Measurements from ENCODE around the gene SCAF8. TPM values are rescaled to one million over a fixed set of nuclear protein-coding genes. Genes with fewer than 3 reads are reported as not detected.

The SCAF8 gene
- total and polyA plus RNA-seq, 9 donors: 21.9 to 66.1 (median 54.3) TPM

- Histone ChIP-seq H3K27ac (no peak overlapping the region), H3K4me1 (ENCODE audit: insufficient read depth) (peaks cover 5% of the 10 kb centered on the region), H3K4me3 (no peak overlapping the region), H3K36me3 (no peaks in the 10 kb centered on the region), H3K27me3 (no peaks in the 10 kb centered on the region), H3K9me3 (no peaks in the 10 kb centered on the region)
- 89 to 97% (median 96%) methylated on average over 2 of the region's 2 CpGs for WGBS, 3 donors
- intact Hi-C loops (cut with DNase I): no loop called here
- no peak for DNase-seq
- TF ChIP-seq EP300 (IDR thresholded peaks at IDR 0.05) (no peak), POLR2A (IDR thresholded peaks at IDR 0.05) (no peak)
- TF ChIP-seq, protein P1, sequence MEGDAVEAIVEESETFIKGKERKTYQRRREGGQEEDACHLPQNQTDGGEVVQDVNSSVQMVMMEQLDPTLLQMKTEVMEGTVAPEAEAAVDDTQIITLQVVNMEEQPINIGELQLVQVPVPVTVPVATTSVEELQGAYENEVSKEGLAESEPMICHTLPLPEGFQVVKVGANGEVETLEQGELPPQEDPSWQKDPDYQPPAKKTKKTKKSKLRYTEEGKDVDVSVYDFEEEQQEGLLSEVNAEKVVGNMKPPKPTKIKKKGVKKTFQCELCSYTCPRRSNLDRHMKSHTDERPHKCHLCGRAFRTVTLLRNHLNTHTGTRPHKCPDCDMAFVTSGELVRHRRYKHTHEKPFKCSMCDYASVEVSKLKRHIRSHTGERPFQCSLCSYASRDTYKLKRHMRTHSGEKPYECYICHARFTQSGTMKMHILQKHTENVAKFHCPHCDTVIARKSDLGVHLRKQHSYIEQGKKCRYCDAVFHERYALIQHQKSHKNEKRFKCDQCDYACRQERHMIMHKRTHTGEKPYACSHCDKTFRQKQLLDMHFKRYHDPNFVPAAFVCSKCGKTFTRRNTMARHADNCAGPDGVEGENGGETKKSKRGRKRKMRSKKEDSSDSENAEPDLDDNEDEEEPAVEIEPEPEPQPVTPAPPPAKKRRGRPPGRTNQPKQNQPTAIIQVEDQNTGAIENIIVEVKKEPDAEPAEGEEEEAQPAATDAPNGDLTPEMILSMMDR (IDR thresholded peaks at IDR 0.05): no peak
These were observed 51.9 kb downstream of the SCAF8 start for GRCh38 chr6:154785075-154785474.

GRCh38 chr6:154786144-154786868 is 53.1 kb downstream of the SCAF8 start:
- Histone ChIP-seq H3K4me3 (no peak overlapping the region), H3K9me3 (no peaks in the 10 kb centered on the region), H3K27me3 (no peaks in the 10 kb centered on the region), H3K4me1 (ENCODE audit: insufficient read depth) (peaks cover 5% of the 10 kb centered on the region), H3K27ac (no peak overlapping the region), H3K36me3 (no peaks in the 10 kb centered on the region)
- intact Hi-C loops (cut with DNase I): no loop called here
- no peak for DNase-seq
- TF ChIP-seq, protein P1 (IDR thresholded peaks at IDR 0.05): no peak
- TF ChIP-seq EP300 (IDR thresholded peaks at IDR 0.05) (no peak), POLR2A (IDR thresholded peaks at IDR 0.05) (no peak)
- WGBS, 3 donors: 82 to 90% (median 86%) methylated on average over 9 of the region's 9 CpGs

- H3K4me3 ChIP-seq: no peak overlapping the region
- H3K4me1 ChIP-seq (ENCODE audit: insufficient read depth): no peaks in the 10 kb centered on the region
- intact Hi-C loops (cut with DNase I): loop anchor here in 1 of 4 donors (10.0 kb wide), 1 partner anchor 57 kb away; the partner anchor contains the start of gene SCAF8
- no peaks in the 10 kb centered on the region for H3K36me3 ChIP-seq
- 67 to 86% (median 82%) methylated on average over 5 of the region's 5 CpGs for WGBS, 3 donors
- no peak for DNase-seq
- H3K9me3 ChIP-seq: no peaks in the 10 kb centered on the region
- H3K27me3 ChIP-seq: no peaks in the 10 kb centered on the region
- TF ChIP-seq POLR2A (IDR thresholded peaks at IDR 0.05) (no peak), EP300 (IDR thresholded peaks at IDR 0.05) (no peak)
- TF ChIP-seq, protein P1 (IDR thresholded peaks at IDR 0.05): no peak
- H3K27ac ChIP-seq: no peak overlapping the region
These were observed 58.5 kb downstream of the SCAF8 start for GRCh38 chr6:154791556-154792317.

- Histone ChIP-seq H3K4me3 (no peak overlapping the region), H3K4me1 (ENCODE audit: insufficient read depth) (no peaks in the 10 kb centered on the region), H3K36me3 (no peaks in the 10 kb centered on the region), H3K9me3 (no peaks in the 10 kb centered on the region), H3K27me3 (no peaks in the 10 kb centered on the region), H3K27ac (no peak overlapping the region)
- 85 to 90% (median 90%) methylated on average over 4 of the region's 4 CpGs for WGBS, 3 donors
- no peak for DNase-seq
- TF ChIP-seq POLR2A (IDR thresholded peaks at IDR 0.05) (no peak), EP300 (IDR thresholded peaks at IDR 0.05) (no peak)
- TF ChIP-seq, protein P1 (IDR thresholded peaks at IDR 0.05): no peak
- intact Hi-C loops (cut with DNase I): loop anchor here in 1 of 4 donors (10.0 kb wide), 1 partner anchor 58 kb away; the partner anchor contains the start of gene SCAF8
These were observed 59.1 kb downstream of the SCAF8 start for GRCh38 chr6:154792325-154792724.

All from ovary (tissue), 9 donors.